IMR-90 (cell line): ENCODE results near the gene ANKRD11. TPM values are rescaled to one million over a fixed set of nuclear protein-coding genes. Genes with fewer than 3 reads are reported as not detected.

Experiments
- ELK1 ChIP-seq: fragments of 150-350 bp; IDR thresholded peaks from 2 replicates; pipeline ENCODE4 v1.6.1; 2016; ENCODE audit warnings: low read depth, mild to moderate bottlenecking, low read length, moderate library complexity, borderline replicate concordance
- polyA plus RNA-seq, 3 experiments: library from polyadenylated mRNA; depleted of rRNA; stranded (reverse); fragments of >200 nt; gene quantifications; 2 replicates each; pipeline ENCODE4 v1.2.3, GENCODE V29; 2012; ENCODE audit warnings: low replicate concordance in 1 of 3
- total RNA-seq: library from RNA; depleted of rRNA; stranded (reverse); fragments of >200 nt; gene quantifications from 2 replicates; pipeline ENCODE4 v1.2.3, GENCODE V29; 2012

ANKRD11 gene
- total and polyA plus RNA-seq, 2 of the 4 experiments (the other 2 are of a cell fraction), result 46.8 to 71.9 TPM

GRCh38 chr16:89358030-89359005 is 132.0 kb downstream of the ANKRD11 start (continued):
- no peak for TF ChIP-seq ELK1
